Adrenal gland (tissue), 5 donors: Measurements from ENCODE around the gene WDR4.

Experiments used
- POLR2A ChIP-seq, 2 donors: fragments of 450-650 bp; IDR thresholded peaks; one replicate each; pipeline ENCODE4 v1.6.1; 2017; ENCODE audit warnings: antibody characterized with exemption in 2 of 2, mild to moderate bottlenecking in 2 of 2, moderate library complexity in 1 of 2
- TF ChIP-seq, protein P1 (sequence below), 6 experiments: fragments of 450-650 bp in 4 of 6; fragments of 200-600 bp in 2 of 6; sonication (generic) in 1 of 6; IDR thresholded peaks; 1 replicate in 5 of 6; 2 replicates in 1 of 6; pipeline versions ENCODE4 v1.5.1 to v1.8.0; 2016 to 2021; ENCODE audit warnings: antibody characterized with exemption in 6 of 6, mild to moderate bottlenecking in 2 of 6, moderate library complexity in 1 of 6
- donor health status: DM: no; HTN: no; CAD: no.

DNA sequence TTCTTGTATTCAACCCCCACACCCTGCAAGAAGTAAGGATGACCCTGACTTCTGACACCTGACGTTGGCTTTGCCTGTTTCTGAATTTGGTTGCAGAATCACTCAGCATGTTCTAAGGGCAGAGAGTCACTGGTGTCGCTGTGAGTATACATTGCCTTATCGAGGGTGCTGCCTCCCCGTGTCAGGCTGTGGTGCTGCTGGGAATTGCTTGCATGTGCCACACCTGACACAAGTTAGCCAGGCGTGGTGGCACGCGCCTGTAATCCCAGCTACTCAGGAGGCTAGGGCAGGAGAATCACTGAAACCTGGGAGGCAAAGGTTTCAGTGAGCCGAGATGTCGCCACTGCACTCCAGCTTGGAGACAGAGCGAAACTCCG lies 45.9 kb downstream of the WDR4 start:
- TF ChIP-seq, protein P1, sequence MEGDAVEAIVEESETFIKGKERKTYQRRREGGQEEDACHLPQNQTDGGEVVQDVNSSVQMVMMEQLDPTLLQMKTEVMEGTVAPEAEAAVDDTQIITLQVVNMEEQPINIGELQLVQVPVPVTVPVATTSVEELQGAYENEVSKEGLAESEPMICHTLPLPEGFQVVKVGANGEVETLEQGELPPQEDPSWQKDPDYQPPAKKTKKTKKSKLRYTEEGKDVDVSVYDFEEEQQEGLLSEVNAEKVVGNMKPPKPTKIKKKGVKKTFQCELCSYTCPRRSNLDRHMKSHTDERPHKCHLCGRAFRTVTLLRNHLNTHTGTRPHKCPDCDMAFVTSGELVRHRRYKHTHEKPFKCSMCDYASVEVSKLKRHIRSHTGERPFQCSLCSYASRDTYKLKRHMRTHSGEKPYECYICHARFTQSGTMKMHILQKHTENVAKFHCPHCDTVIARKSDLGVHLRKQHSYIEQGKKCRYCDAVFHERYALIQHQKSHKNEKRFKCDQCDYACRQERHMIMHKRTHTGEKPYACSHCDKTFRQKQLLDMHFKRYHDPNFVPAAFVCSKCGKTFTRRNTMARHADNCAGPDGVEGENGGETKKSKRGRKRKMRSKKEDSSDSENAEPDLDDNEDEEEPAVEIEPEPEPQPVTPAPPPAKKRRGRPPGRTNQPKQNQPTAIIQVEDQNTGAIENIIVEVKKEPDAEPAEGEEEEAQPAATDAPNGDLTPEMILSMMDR (IDR thresholded peaks at IDR 0.05) = no peak
- no peak for TF ChIP-seq POLR2A (IDR thresholded peaks at IDR 0.05)
